ENCODE data around the gene ANO4.

Gene ANO4

GRCh38 chr12:100995201-100995600 lies 200.6 kb downstream of the ANO4 start:
- no peak for DNase-seq

- no peak for DNase-seq
Observed at GRCh38 chr12:100995771-100996170, 201.2 kb downstream of the ANO4 start.

GRCh38 chr12:101001669-101002068 lies 207.1 kb downstream of the ANO4 start:
- DNase-seq, result no peak

GRCh38 chr12:101002696-101003419 lies 208.3 kb downstream of the ANO4 start:
- no peak for DNase-seq

- no peak for DNase-seq
Observed at GRCh38 chr12:101004898-101005297, 210.3 kb downstream of the ANO4 start.

GRCh38 chr12:101009274-101009673 lies 214.7 kb downstream of the ANO4 start:
- DNase-seq, result no peak

GRCh38 chr12:101010896-101011295 lies 216.3 kb downstream of the ANO4 start:
- no peak for DNase-seq

- DNase-seq, result no peak
Observed at GRCh38 chr12:101013993-101014392, 219.4 kb downstream of the ANO4 start.

- DNase-seq, result no peak
Observed at GRCh38 chr12:101015044-101015443, 220.5 kb downstream of the ANO4 start.

GRCh38 chr12:101018540-101018939 lies 224.0 kb downstream of the ANO4 start:
- no peak for DNase-seq

GRCh38 chr12:101019201-101019600 lies 224.6 kb downstream of the ANO4 start:
- no peak for DNase-seq

- DNase-seq, result no peak
Observed at GRCh38 chr12:101019667-101020066, 225.1 kb downstream of the ANO4 start.

GRCh38 chr12:101021442-101021841 lies 226.9 kb downstream of the ANO4 start:
- DNase-seq, result no peak

- no peak for DNase-seq
Observed at GRCh38 chr12:101021911-101022388, 227.4 kb downstream of the ANO4 start.

- DNase-seq, result no peak
Observed at GRCh38 chr12:101027200-101027599, 232.6 kb downstream of the ANO4 start.

GRCh38 chr12:101027816-101028215 lies 233.2 kb downstream of the ANO4 start:
- no peak for DNase-seq

GRCh38 chr12:101038289-101038871 lies 243.8 kb downstream of the ANO4 start:
- DNase-seq, result no peak

GRCh38 chr12:101039848-101040531 lies 245.4 kb downstream of the ANO4 start:
- no peak for DNase-seq

GRCh38 chr12:101040936-101041335 lies 246.4 kb downstream of the ANO4 start:
- no peak for DNase-seq

GRCh38 chr12:101042211-101042610 lies 247.6 kb downstream of the ANO4 start:
- no peak for DNase-seq

- no peak for DNase-seq
Observed at GRCh38 chr12:101044512-101045059, 250.0 kb downstream of the ANO4 start.

GRCh38 chr12:101045486-101046464 lies 251.2 kb downstream of the ANO4 start:
- no peak for DNase-seq

GRCh38 chr12:101047652-101048051 lies 253.1 kb downstream of the ANO4 start:
- DNase-seq, result no peak
